GM21360 (cell line): ENCODE measurements around the gene PYCARD.
"Not testable (repeated sequence)": the region's sequence is repeated elsewhere in the genome, so short reads cannot be mapped to it uniquely, and the experiment has no call there.

Experiments
- ATAC-seq: cut with Tn5 transposase; IDR thresholded peaks from one replicate; pipeline ENCODE4 v1.9.1; 2021; ENCODE audit warnings: mild to moderate bottlenecking, moderate library complexity; ENCODE audit not compliant: unreplicated experiment

The PYCARD gene

GRCh38 chr16:31215287-31216162 is 13.0 kb upstream of the PYCARD start:
- ATAC-seq = no peak

GRCh38 chr16:31214708-31215286 is 12.2 kb upstream of the PYCARD start:
- no peak for ATAC-seq

GRCh38 chr16:31213877-31214707 is 11.5 kb upstream of the PYCARD start, which contains the start of gene TRIM72:
Gene TRIM72 (plus strand): TSS chr16:31214119. CDS start chr16:31214739, 620 bp downstream.
- ATAC-seq = no peak

GRCh38 chr16:31213342-31213741 is 10.8 kb upstream of the PYCARD start:
- no peak for ATAC-seq

GRCh38 chr16:31206776-31207175 is 4.2 kb upstream of the PYCARD start:
- no peak for ATAC-seq

GRCh38 chr16:31204871-31205666 is 2.5 kb upstream of the PYCARD start:
- no peak for ATAC-seq

GRCh38 chr16:31201582-31202413 is 762 bp downstream of the PYCARD start:
- peak; percentile 30 for ATAC-seq

GRCh38 chr16:31200821-31201568 is 1.6 kb downstream of the PYCARD start:
- ATAC-seq = no peak

- ATAC-seq = not testable (repeated sequence)
Measured at GRCh38 chr16:31200111-31200510, 2.4 kb downstream of the PYCARD start.

- no peak for ATAC-seq
Measured at GRCh38 chr16:31199430-31200041, 3.0 kb downstream of the PYCARD start.

GRCh38 chr16:31198207-31198882 is 4.2 kb downstream of the PYCARD start:
- no peak for ATAC-seq

GRCh38 chr16:31196324-31197088 is 6.1 kb downstream of the PYCARD start:
- ATAC-seq = no peak

GRCh38 chr16:31195861-31196260 is 6.7 kb downstream of the PYCARD start:
- ATAC-seq = not testable (repeated sequence)

- no peak for ATAC-seq
Measured at GRCh38 chr16:31194898-31195297, 7.7 kb downstream of the PYCARD start.

- ATAC-seq = no peak
Measured at GRCh38 chr16:31193874-31194273, 8.7 kb downstream of the PYCARD start.

- ATAC-seq = no peak
Measured at GRCh38 chr16:31192856-31193642, 9.5 kb downstream of the PYCARD start.
